Trophoblast cell (in vitro differentiated cells and primary cell): ENCODE measurements around the gene BTNL3.

Source experiments
- DNase-seq, 2 donors: peaks; one replicate each; pipeline ENCODE4 v3.0.0-alpha.2; 2016
- H2AFZ ChIP-seq: 2 replicates; pipeline ENCODE4 v1.6.1; 2013; ENCODE audit warnings: low read length, moderate library complexity, mild to moderate bottlenecking; ENCODE audit not compliant: insufficient read depth, poor library complexity
- H2AK5ac ChIP-seq: 2 replicates; pipeline ENCODE4 v1.6.1; 2013; ENCODE audit warnings: mild to moderate bottlenecking, low read length
- H2BK120ac ChIP-seq: 2 replicates; pipeline ENCODE4 v1.6.1; 2013; ENCODE audit warnings: low read length, mild to moderate bottlenecking, moderate library complexity; ENCODE audit not compliant: insufficient read depth, poor library complexity
- H2BK12ac ChIP-seq: 2 replicates; pipeline ENCODE4 v1.6.1; 2013; ENCODE audit warnings: mild to moderate bottlenecking, low read length, moderate library complexity
- H2BK5ac ChIP-seq: 2 replicates; pipeline ENCODE4 v1.6.1; 2013; ENCODE audit warnings: low read length, low read depth, moderate library complexity, mild to moderate bottlenecking; ENCODE audit not compliant: poor library complexity
- H3K14ac ChIP-seq: 2 replicates; pipeline ENCODE4 v1.6.1; 2013; ENCODE audit warnings: mild to moderate bottlenecking, low read length
- H3K18ac ChIP-seq: 2 replicates; pipeline ENCODE4 v1.6.1; 2013; ENCODE audit warnings: mild to moderate bottlenecking, low read length
- H3K23ac ChIP-seq: 2 replicates; pipeline ENCODE4 v1.6.1; 2013; ENCODE audit warnings: low read length
- H3K27ac ChIP-seq: 2 replicates; pipeline ENCODE4 v1.5.1; 2013; ENCODE audit warnings: low read depth, mild to moderate bottlenecking, inconsistent platforms, low read length, moderate library complexity
- H3K27me3 ChIP-seq: 2 replicates; pipeline ENCODE4 v1.6.1; 2013; ENCODE audit warnings: inconsistent platforms, mild to moderate bottlenecking, low read length, moderate library complexity; ENCODE audit not compliant: insufficient read depth
- H3K36me3 ChIP-seq, 2 experiments: 1 replicate in 1 of 2; 2 replicates in 1 of 2; pipeline ENCODE4 v1.6.1; 2013; ENCODE audit warnings: low read length in 2 of 2, mild to moderate bottlenecking in 2 of 2, moderate library complexity in 1 of 2; ENCODE audit not compliant: insufficient read depth in 2 of 2, control insufficient read depth in 1 of 2
- H3K4ac ChIP-seq: 2 replicates; pipeline ENCODE4 v1.6.1; 2013; ENCODE audit warnings: low read depth, mild to moderate bottlenecking, low read length, moderate library complexity
- H3K4me1 ChIP-seq, 2 experiments: 1 replicate in 1 of 2; 2 replicates in 1 of 2; pipeline ENCODE4 v1.6.1; 2013; ENCODE audit warnings: low read length in 2 of 2, mild to moderate bottlenecking in 2 of 2, moderate library complexity in 1 of 2; ENCODE audit not compliant: insufficient read depth in 2 of 2, control insufficient read depth in 1 of 2
- H3K4me2 ChIP-seq: 2 replicates; pipeline ENCODE4 v1.6.1; 2013; ENCODE audit warnings: inconsistent platforms, mild to moderate bottlenecking, low read length, moderate library complexity
- H3K4me3 ChIP-seq: 2 replicates; pipeline ENCODE4 v1.5.1; 2013; ENCODE audit warnings: mild to moderate bottlenecking, low read depth, low read length, inconsistent platforms
- H3K79me1 ChIP-seq: one replicate; pipeline ENCODE4 v1.6.1; 2013; ENCODE audit warnings: low read length
- H3K79me2 ChIP-seq: 2 replicates; pipeline ENCODE4 v1.6.1; 2013; ENCODE audit warnings: low read length, mild to moderate bottlenecking; ENCODE audit not compliant: control insufficient read depth, insufficient read depth, poor library complexity
- H3K9ac ChIP-seq: 2 replicates; pipeline ENCODE4 v1.6.1; 2013; ENCODE audit warnings: mild to moderate bottlenecking, low read length
- H3K9me3 ChIP-seq: 2 replicates; pipeline ENCODE4 v1.6.1; 2013; ENCODE audit warnings: low read depth, mild to moderate bottlenecking, control low read depth, inconsistent platforms, low read length; ENCODE audit not compliant: insufficient read depth
- H4K12ac ChIP-seq: 2 replicates; pipeline ENCODE4 v1.6.1; 2013; ENCODE audit warnings: low read depth, mild to moderate bottlenecking, low read length, moderate library complexity
- H4K8ac ChIP-seq: 2 replicates; pipeline ENCODE4 v1.6.1; 2013; ENCODE audit warnings: low read depth, mild to moderate bottlenecking, low read length, moderate library complexity
- H4K91ac ChIP-seq: one replicate; pipeline ENCODE4 v1.6.1; 2013; ENCODE audit warnings: low read depth, mild to moderate bottlenecking, low read length, moderate library complexity
- WGBS: extraction: QIAGEN DNeasy Blood & Tissue Kit; methylation state at CpG from one replicate; pipeline ENCODE4 v1.1.7; 2013; ENCODE audit warnings: missing lambda C conversion rate; ENCODE audit not compliant: insufficient read length, insufficient coverage; ENCODE audit errors: extremely low coverage; 5-methylcytosine and 5-hydroxymethylcytosine counted together

BTNL3 gene

GRCh38 chr5:180969406-180969805 lies 19.2 kb upstream of the BTNL3 start:
- no peak overlapping the region for H3K9ac ChIP-seq

GRCh38 chr5:180970336-180970735 lies 18.3 kb upstream of the BTNL3 start:
- no peak overlapping the region for H3K27ac ChIP-seq

More at GRCh38 chr5:180969406-180969805, 19.2 kb upstream of the BTNL3 start:
- Histone ChIP-seq H2BK120ac (no peak overlapping the region), H3K36me3 (no peaks in the 10 kb centered on the region), H3K79me1 (no peaks in the 10 kb centered on the region), H2AK5ac (no peak overlapping the region), H4K91ac (no peak overlapping the region), H3K18ac (no peak overlapping the region), H2AFZ (no peak overlapping the region), H3K79me2 (no peaks in the 10 kb centered on the region), H3K4me1 (no peaks in the 10 kb centered on the region), H3K4ac (no peak overlapping the region), H3K9me3 (peaks cover 11% of the 10 kb centered on the region), H3K27ac (no peak overlapping the region), H4K12ac (no peak overlapping the region), H2BK5ac (no peak overlapping the region), H3K27me3 (no peaks in the 10 kb centered on the region), H2BK12ac (no peak overlapping the region), H3K23ac (no peak overlapping the region), H4K8ac (no peak overlapping the region), H3K4me3 (peak overlapping the region; percentile 15), H3K14ac (no peak overlapping the region), H3K4me2 (no peak overlapping the region)
- WGBS = no CpG with 5 or more reads among the region's 23 CpGs
- DNase-seq = no peak

GRCh38 chr5:180970875-180971274 lies 17.8 kb upstream of the BTNL3 start:
- no peak overlapping the region for H3K14ac ChIP-seq
- H3K79me2 ChIP-seq = no peaks in the 10 kb centered on the region
- H3K9ac ChIP-seq = no peak overlapping the region
- no peak for DNase-seq
- no peak overlapping the region for H4K8ac ChIP-seq
- H2BK12ac ChIP-seq = no peak overlapping the region
- H3K23ac ChIP-seq = no peak overlapping the region
- H2AK5ac ChIP-seq = no peak overlapping the region
- no peaks in the 10 kb centered on the region for H3K79me1 ChIP-seq
- H3K4ac ChIP-seq = no peak overlapping the region
- H3K27me3 ChIP-seq = no peaks in the 10 kb centered on the region
- no peak overlapping the region for H3K27ac ChIP-seq
- H3K36me3 ChIP-seq = no peaks in the 10 kb centered on the region
- H3K4me3 ChIP-seq = no peak overlapping the region
- WGBS = no CpG with 5 or more reads among the region's 4 CpGs
- H3K18ac ChIP-seq = no peak overlapping the region
- H2BK5ac ChIP-seq = no peak overlapping the region
- H2AFZ ChIP-seq = no peak overlapping the region
- H3K9me3 ChIP-seq = peaks cover 14% of the 10 kb centered on the region
- H4K12ac ChIP-seq = no peak overlapping the region
- H2BK120ac ChIP-seq = no peak overlapping the region
- H4K91ac ChIP-seq = no peak overlapping the region
- H3K4me2 ChIP-seq = no peak overlapping the region
- H3K4me1 ChIP-seq = no peaks in the 10 kb centered on the region

More at GRCh38 chr5:180970336-180970735, 18.3 kb upstream of the BTNL3 start:
- no CpG with 5 or more reads among the region's 31 CpGs for WGBS
- no peak overlapping the region for H2AFZ ChIP-seq
- no peak overlapping the region for H3K4me2 ChIP-seq
- H3K4me1 ChIP-seq = no peaks in the 10 kb centered on the region
- H2BK12ac ChIP-seq = no peak overlapping the region
- no peaks in the 10 kb centered on the region for H3K79me2 ChIP-seq
- H2BK120ac ChIP-seq = no peak overlapping the region
- no peak overlapping the region for H3K4me3 ChIP-seq
- no peak overlapping the region for H3K14ac ChIP-seq
- H2BK5ac ChIP-seq = no peak overlapping the region
- no peak overlapping the region for H4K12ac ChIP-seq
- H4K8ac ChIP-seq = no peak overlapping the region
- no peaks in the 10 kb centered on the region for H3K36me3 ChIP-seq
- no peak overlapping the region for H2AK5ac ChIP-seq
- no peak overlapping the region for H4K91ac ChIP-seq
- no peaks in the 10 kb centered on the region for H3K79me1 ChIP-seq
- H3K9me3 ChIP-seq = peaks cover 11% of the 10 kb centered on the region
- no peak overlapping the region for H3K4ac ChIP-seq
- no peaks in the 10 kb centered on the region for H3K27me3 ChIP-seq
- H3K9ac ChIP-seq = no peak overlapping the region
- no peak overlapping the region for H3K18ac ChIP-seq
- H3K23ac ChIP-seq = no peak overlapping the region
- no peak for DNase-seq

GRCh38 chr5:180974612-180975315 lies 13.9 kb upstream of the BTNL3 start:
- H3K27me3 ChIP-seq = no peaks in the 10 kb centered on the region
- H3K36me3 ChIP-seq = no peaks in the 10 kb centered on the region
- H3K23ac ChIP-seq = no peak overlapping the region
- H3K9ac ChIP-seq = no peak overlapping the region
- H2AFZ ChIP-seq = no peak overlapping the region
- H3K79me2 ChIP-seq = no peaks in the 10 kb centered on the region
- no peaks in the 10 kb centered on the region for H3K79me1 ChIP-seq
- H3K14ac ChIP-seq = no peak overlapping the region
- no peak overlapping the region for H2BK120ac ChIP-seq
- H4K91ac ChIP-seq = no peak overlapping the region
- no peak overlapping the region for H2BK12ac ChIP-seq
- H2BK5ac ChIP-seq = no peak overlapping the region
- no peaks in the 10 kb centered on the region for H3K4me1 ChIP-seq
- no peak for DNase-seq
- no peak overlapping the region for H4K8ac ChIP-seq
- no peak overlapping the region for H3K18ac ChIP-seq
- H3K27ac ChIP-seq = no peak overlapping the region
- H4K12ac ChIP-seq = no peak overlapping the region
- H3K4me2 ChIP-seq = no peak overlapping the region
- H3K4ac ChIP-seq = no peak overlapping the region
- H3K4me3 ChIP-seq = no peak overlapping the region
- H2AK5ac ChIP-seq = no peak overlapping the region
- peaks cover 9% of the 10 kb centered on the region for H3K9me3 ChIP-seq
- WGBS = no CpG with 5 or more reads among the region's 2 CpGs
